ENCODE data around the gene TLR5. TPM values are rescaled to one million over a fixed set of nuclear protein-coding genes. Genes with fewer than 3 reads are reported as not detected.
"Not testable (repeated sequence)": the region's sequence is repeated elsewhere in the genome, so short reads cannot be mapped to it uniquely, and the experiment has no call there.

Gene TLR5
- total RNA-seq, 4 donors from 2014 or later = 7.6 to 16.4 (median 8.9) TPM

DNA sequence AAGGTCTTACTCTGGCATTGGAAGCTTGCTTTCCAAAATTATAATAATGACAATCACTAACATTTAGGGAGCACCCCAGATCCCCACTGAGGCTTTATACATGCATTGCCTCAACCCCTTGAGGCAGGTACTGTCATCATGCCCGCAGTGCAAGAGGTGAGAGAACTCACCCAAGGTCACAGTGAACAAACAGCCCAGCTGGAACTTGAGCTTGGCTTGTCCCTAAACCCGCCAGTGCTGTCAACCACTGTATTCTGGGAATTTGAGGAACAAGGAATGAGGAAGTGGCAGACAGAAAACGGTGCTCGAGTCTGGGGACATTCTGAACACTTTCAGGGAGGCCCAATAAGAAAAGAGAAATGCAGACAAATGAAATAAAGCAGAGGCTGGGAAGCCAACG, 34.6 kb upstream of the TLR5 start:
- H3K27ac ChIP-seq = no peak overlapping the region
- H3K9me3 ChIP-seq = no peaks in the 10 kb centered on the region
- H3K4me1 ChIP-seq = no peaks in the 10 kb centered on the region
- no peak for DNase-seq
- no peaks in the 10 kb centered on the region for H3K27me3 ChIP-seq
- H3K36me3 ChIP-seq = no peaks in the 10 kb centered on the region
- no peak overlapping the region for H3K4me3 ChIP-seq
- intact Hi-C loops (cut with DNase I; ENCODE audit: low total_unique reads) = no loop called here
- TF ChIP-seq POLR2A (IDR thresholded peaks at IDR 0.05) = no peak
- no peak for TF ChIP-seq CTCF (IDR thresholded peaks at IDR 0.05)

DNA sequence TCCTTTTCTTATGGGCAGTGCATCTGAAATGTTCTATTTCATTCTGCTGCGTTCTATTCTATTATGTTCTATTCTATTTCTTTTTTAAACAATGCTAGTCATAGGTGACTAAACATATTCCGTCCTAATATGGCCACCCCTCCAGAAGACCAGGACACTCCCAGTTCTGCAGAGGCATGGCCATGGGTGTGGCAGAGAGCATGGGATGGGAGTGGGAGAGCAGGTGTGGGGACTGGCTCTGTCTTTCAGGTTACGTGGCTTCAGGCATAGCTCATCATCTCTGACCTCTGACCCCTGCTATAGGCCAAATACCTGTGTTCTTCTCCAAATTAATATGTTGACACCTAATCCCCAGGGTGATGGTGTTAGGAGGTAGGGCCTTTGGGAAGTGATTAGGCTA, 33.4 kb upstream of the TLR5 start:
- no peak for TF ChIP-seq POLR2A (IDR thresholded peaks at IDR 0.05)
- Histone ChIP-seq H3K4me1 (no peaks in the 10 kb centered on the region), H3K9me3 (no peaks in the 10 kb centered on the region), H3K36me3 (no peaks in the 10 kb centered on the region), H3K27me3 (no peaks in the 10 kb centered on the region), H3K4me3 (no peak overlapping the region), H3K27ac (no peak overlapping the region)
- no peak for DNase-seq
- intact Hi-C loops (cut with DNase I; ENCODE audit: low total_unique reads) = no loop called here

- no peak for DNase-seq
- H3K4me3 ChIP-seq = no peak overlapping the region
- no peak overlapping the region for H3K27ac ChIP-seq
- no peaks in the 10 kb centered on the region for H3K9me3 ChIP-seq
- no peaks in the 10 kb centered on the region for H3K4me1 ChIP-seq
- intact Hi-C loops (cut with DNase I; ENCODE audit: low total_unique reads) = no loop called here
- no peaks in the 10 kb centered on the region for H3K27me3 ChIP-seq
- H3K36me3 ChIP-seq = no peaks in the 10 kb centered on the region
- no peak for TF ChIP-seq POLR2A (IDR thresholded peaks at IDR 0.05)
- no peak for TF ChIP-seq CTCF (IDR thresholded peaks at IDR 0.05)
These were observed 32.6 kb upstream of the TLR5 start for GRCh38 chr1:223175633-223176032.

DNA sequence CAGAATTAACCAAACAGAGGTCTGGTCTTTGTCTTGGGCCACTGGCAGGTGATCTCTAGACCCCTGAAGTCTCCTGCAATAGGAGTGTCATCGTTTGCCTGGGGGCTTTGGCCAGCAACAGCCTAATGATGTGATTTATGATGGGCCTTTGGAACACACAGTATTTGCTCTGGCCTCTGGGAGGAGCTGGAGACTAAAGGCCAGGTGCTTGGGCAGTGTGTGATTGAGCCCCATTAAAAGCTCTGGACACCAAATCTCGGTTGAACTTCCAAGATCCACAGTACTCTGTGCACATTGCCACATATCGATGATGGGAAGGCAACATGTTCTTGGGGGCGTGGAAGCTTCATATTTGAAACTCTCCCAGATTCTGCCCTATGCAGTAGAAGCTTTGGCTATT, 32.0 kb upstream of the TLR5 start:
- Histone ChIP-seq H3K27ac (no peak overlapping the region), H3K4me3 (no peak overlapping the region), H3K36me3 (no peaks in the 10 kb centered on the region), H3K9me3 (no peaks in the 10 kb centered on the region), H3K27me3 (no peaks in the 10 kb centered on the region), H3K4me1 (no peaks in the 10 kb centered on the region)
- DNase-seq = no peak
- no peak for TF ChIP-seq POLR2A (IDR thresholded peaks at IDR 0.05)
- TF ChIP-seq CTCF (IDR thresholded peaks at IDR 0.05) = no peak
- intact Hi-C loops (cut with DNase I; ENCODE audit: low total_unique reads) = no loop called here

GRCh38 chr1:223169458-223169857, 26.4 kb upstream of the TLR5 start:
- intact Hi-C loops (cut with DNase I; ENCODE audit: low total_unique reads); H3K27me3 ChIP-seq; H3K4me3 ChIP-seq; H3K27ac ChIP-seq; H3K9me3 ChIP-seq; H3K4me1 ChIP-seq; H3K36me3 ChIP-seq; DNase-seq: not testable (repeated sequence)

- H3K4me3 ChIP-seq = no peak overlapping the region
- DNase-seq = no peak
- no peaks in the 10 kb centered on the region for H3K36me3 ChIP-seq
- H3K27ac ChIP-seq = no peak overlapping the region
- H3K9me3 ChIP-seq = no peaks in the 10 kb centered on the region
- no peaks in the 10 kb centered on the region for H3K27me3 ChIP-seq
- no peak for TF ChIP-seq CTCF (IDR thresholded peaks at IDR 0.05)
- TF ChIP-seq POLR2A (IDR thresholded peaks at IDR 0.05) = no peak
- H3K4me1 ChIP-seq = no peaks in the 10 kb centered on the region
- intact Hi-C loops (cut with DNase I; ENCODE audit: low total_unique reads) = no loop called here
These were observed 18.3 kb upstream of the TLR5 start for GRCh38 chr1:223161321-223161720.

Data from uterus (tissue), 4 donors.